Muscle layer of colon (tissue), 2 donors: ENCODE results near the gene TEX11.

Source experiments
- H3K27ac ChIP-seq: one replicate; pipeline ENCODE4 v1.7.0; 2013; ENCODE audit warnings: low read depth, mild to moderate bottlenecking, low read length, moderate library complexity
- H3K27me3 ChIP-seq, 2 donors: one replicate each; pipeline ENCODE4 v1.7.0; 2013; ENCODE audit warnings: low read length in 2 of 2, mild to moderate bottlenecking in 2 of 2; ENCODE audit not compliant: insufficient read depth in 2 of 2, control insufficient read depth in 1 of 2
- H3K36me3 ChIP-seq: one replicate; pipeline ENCODE4 v1.7.0; 2013; ENCODE audit warnings: mild to moderate bottlenecking, low read length; ENCODE audit not compliant: insufficient read depth
- H3K4me1 ChIP-seq: one replicate; pipeline ENCODE4 v1.7.0; 2013; ENCODE audit warnings: mild to moderate bottlenecking, low read length; ENCODE audit not compliant: insufficient read depth
- H3K4me3 ChIP-seq, 2 donors: one replicate each; pipeline ENCODE4 v1.7.0; 2013; ENCODE audit warnings: low read length in 2 of 2, low read depth in 1 of 2, mild to moderate bottlenecking in 1 of 2, moderate library complexity in 1 of 2
- H3K9ac ChIP-seq: one replicate; pipeline ENCODE4 v1.7.0; 2013; ENCODE audit warnings: low read length
- H3K9me3 ChIP-seq: one replicate; pipeline ENCODE4 v1.7.0; 2013; ENCODE audit warnings: mild to moderate bottlenecking, low read length
- donor health status: abdominal sarcoma.
- donor health status: Adenocarcinoma of cecum.

Gene TEX11

GRCh38 chrX:70488856-70489255 is 419.7 kb downstream of the TEX11 start:
- H3K36me3 ChIP-seq = peaks cover 2% of the 10 kb centered on the region
- H3K4me1 ChIP-seq = no peaks in the 10 kb centered on the region
- no peaks in the 10 kb centered on the region for H3K9me3 ChIP-seq
- H3K27me3 ChIP-seq = peaks cover 0 to 4% of the 10 kb centered on the region in 2 donors
- no peak overlapping the region for H3K27ac ChIP-seq
- no peak overlapping the region for H3K9ac ChIP-seq
- H3K4me3 ChIP-seq = no peak overlapping the region

- H3K36me3 ChIP-seq = no peaks in the 10 kb centered on the region
- H3K4me1 ChIP-seq = no peaks in the 10 kb centered on the region
- H3K9ac ChIP-seq = no peak overlapping the region
- peaks cover 0 to 4% of the 10 kb centered on the region in 2 donors for H3K27me3 ChIP-seq
- H3K9me3 ChIP-seq = no peaks in the 10 kb centered on the region
- H3K27ac ChIP-seq = no peak overlapping the region
- H3K4me3 ChIP-seq = no peak overlapping the region
These were observed 423.0 kb downstream of the TEX11 start for GRCh38 chrX:70485466-70485865.

DNA sequence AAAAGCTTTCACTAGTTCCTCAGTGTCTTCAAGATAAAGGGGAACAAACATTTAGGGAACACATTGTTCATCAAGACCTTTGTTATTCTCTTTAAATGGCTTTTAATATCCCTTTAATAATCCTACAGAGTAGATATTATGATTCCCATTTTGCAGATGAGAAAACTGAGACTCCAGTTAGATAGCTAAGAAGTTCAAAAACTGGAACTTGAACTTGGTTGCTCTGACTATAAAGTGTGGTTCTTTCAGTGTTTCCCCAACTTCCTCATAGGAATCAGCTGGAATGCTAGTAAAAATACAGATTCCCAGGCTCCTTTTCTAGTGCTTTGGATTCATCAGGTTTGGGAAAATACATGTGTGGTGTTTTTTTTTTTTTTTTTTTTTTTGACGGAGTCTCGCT is 426.2 kb downstream of the TEX11 start:
- H3K4me1 ChIP-seq = peaks cover 24% of the 10 kb centered on the region
- no peak overlapping the region for H3K4me3 ChIP-seq
- no peak overlapping the region for H3K9ac ChIP-seq
- no peak overlapping the region for H3K27ac ChIP-seq
- H3K27me3 ChIP-seq = peaks cover 0 to 4% of the 10 kb centered on the region in 2 donors
- H3K36me3 ChIP-seq = no peaks in the 10 kb centered on the region
- H3K9me3 ChIP-seq = no peaks in the 10 kb centered on the region

DNA sequence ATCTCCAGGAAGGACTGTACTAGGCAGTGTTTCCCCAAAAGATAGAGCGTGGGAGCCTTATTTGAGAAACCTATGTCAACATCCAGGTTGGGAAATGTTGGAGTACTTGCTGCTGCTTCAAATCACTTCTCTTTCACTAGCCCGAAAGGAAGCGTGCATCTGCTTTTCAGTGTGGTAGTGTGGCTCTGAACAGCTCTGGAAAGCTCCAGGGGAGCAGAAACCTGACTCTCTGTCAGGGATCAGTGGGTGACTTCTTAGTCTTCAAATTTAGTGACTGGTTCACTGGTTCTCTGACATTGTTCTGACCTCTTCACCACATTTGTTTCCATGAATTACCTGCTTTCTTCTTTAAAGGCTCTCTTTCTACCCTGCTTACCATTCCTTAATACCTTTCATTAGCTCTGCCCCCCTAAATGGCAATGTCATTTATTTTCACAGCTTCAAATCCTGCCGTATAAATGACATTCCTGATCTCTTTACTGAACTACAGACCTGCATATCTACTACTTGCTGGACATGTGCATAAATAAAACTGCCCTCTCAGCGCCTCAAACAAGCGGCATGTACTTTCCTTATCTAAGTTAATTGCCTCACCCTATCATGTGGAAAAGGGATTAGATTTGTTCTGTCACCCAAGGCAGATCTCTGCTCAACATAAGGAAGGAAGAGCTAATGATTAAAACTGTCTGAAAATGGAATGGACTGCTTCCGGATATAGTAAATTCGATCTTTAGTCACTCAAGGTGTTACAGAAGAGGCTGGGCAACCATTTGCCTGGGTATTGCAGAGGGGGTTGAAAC is 426.8 kb downstream of the TEX11 start:
- H3K27me3 ChIP-seq = peaks cover 0 to 4% of the 10 kb centered on the region in 2 donors
- H3K4me1 ChIP-seq = peaks cover 26% of the 10 kb centered on the region
- H3K4me3 ChIP-seq = no peak overlapping the region
- H3K27ac ChIP-seq = no peak overlapping the region
- no peaks in the 10 kb centered on the region for H3K9me3 ChIP-seq
- H3K9ac ChIP-seq = no peak overlapping the region
- no peaks in the 10 kb centered on the region for H3K36me3 ChIP-seq

GRCh38 chrX:70480660-70481018 is 427.9 kb downstream of the TEX11 start:
- H3K4me1 ChIP-seq = peaks cover 26% of the 10 kb centered on the region
- H3K27ac ChIP-seq = no peak overlapping the region
- H3K36me3 ChIP-seq = no peaks in the 10 kb centered on the region
- H3K9ac ChIP-seq = no peak overlapping the region
- no peak overlapping the region for H3K4me3 ChIP-seq
- H3K27me3 ChIP-seq = peaks cover 0 to 4% of the 10 kb centered on the region in 2 donors
- H3K9me3 ChIP-seq = no peaks in the 10 kb centered on the region

- Histone ChIP-seq H3K27me3 (peaks cover 0 to 4% of the 10 kb centered on the region in 2 donors), H3K4me1 (peaks cover 26% of the 10 kb centered on the region), H3K27ac (no peak overlapping the region), H3K36me3 (no peaks in the 10 kb centered on the region), H3K9ac (no peak overlapping the region), H3K9me3 (no peaks in the 10 kb centered on the region), H3K4me3 (no peak overlapping the region)
These were observed 428.4 kb downstream of the TEX11 start for GRCh38 chrX:70479922-70480659.

DNA sequence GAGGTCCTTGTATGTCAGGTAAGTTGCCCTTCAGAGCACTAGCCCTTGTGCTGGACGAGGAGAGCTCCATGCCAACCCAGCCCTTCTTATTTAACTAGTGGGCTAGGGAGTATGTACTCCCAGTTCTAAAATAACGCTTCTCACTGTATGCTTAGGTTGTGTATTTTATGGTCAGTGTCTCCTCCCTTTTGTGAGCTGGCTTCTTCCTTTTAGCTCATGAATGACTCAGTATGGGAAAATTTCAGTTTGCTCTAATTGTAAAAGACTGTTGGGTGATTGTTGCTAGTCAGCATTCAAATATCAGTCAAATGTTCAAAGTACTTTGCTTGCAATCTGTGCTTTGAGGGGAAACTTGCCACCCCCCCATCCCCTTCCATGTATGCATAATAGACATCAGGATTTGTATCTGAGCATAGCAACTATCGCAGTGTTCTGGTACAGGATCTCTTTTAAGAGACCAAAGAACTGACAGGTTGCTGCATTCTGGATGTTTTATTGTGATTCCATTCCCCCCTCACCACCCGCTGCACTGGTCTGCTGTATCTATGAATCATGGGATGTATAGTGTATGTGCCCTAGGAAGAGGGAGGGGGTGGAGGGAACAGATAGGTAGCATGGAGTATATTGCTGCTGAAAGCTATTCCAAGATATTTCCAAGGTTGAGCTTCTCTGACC is 429.1 kb downstream of the TEX11 start:
- no peak overlapping the region for H3K27ac ChIP-seq
- H3K27me3 ChIP-seq = peaks cover 0 to 4% of the 10 kb centered on the region in 2 donors
- no peaks in the 10 kb centered on the region for H3K9me3 ChIP-seq
- H3K36me3 ChIP-seq = no peaks in the 10 kb centered on the region
- peaks cover 26% of the 10 kb centered on the region for H3K4me1 ChIP-seq
- no peak overlapping the region for H3K9ac ChIP-seq
- no peak overlapping the region for H3K4me3 ChIP-seq
